SK-N-MC (cell line): ENCODE results near the gene RYR2.

ENCODE experiments used
- EZH2 ChIP-seq: fragments of 200-600 bp; sonication (generic); IDR thresholded peaks from one replicate; pipeline ENCODE4 v1.6.1; 2017; ENCODE audit warnings: antibody characterized with exemption
- FOXP2 ChIP-seq: optimal IDR thresholded peaks from 2 replicates; pipeline ENCODE3; 2011; ENCODE audit warnings: mild to moderate bottlenecking, moderate library complexity; ENCODE audit not compliant: insufficient read depth; ENCODE audit errors: extremely low read length, control extremely low read depth
- POLR2AphosphoS5 ChIP-seq: IDR thresholded peaks from 2 replicates; pipeline ENCODE4 v1.6.1; 2012; ENCODE audit warnings: mild to moderate bottlenecking, low read depth, low read length, borderline replicate concordance

GRCh38 chr1:237111807-237112206 is 69.8 kb downstream of the RYR2 start:
- TF ChIP-seq FOXP2 (no peak), POLR2AphosphoS5 (no peak), EZH2 (no peak)
